PC-9 (cell line): ENCODE results near the gene CPA2.

Experiments used
- CTCF ChIP-seq: fragments of 200-600 bp; sonication (generic); conservative IDR thresholded peaks from 2 replicates; pipeline ENCODE4 v1.6.1; 2017; ENCODE audit warnings: mixed run types, antibody characterized with exemption, mild to moderate bottlenecking, moderate library complexity
- EZH2 ChIP-seq: fragments of 200-600 bp; sonication (generic); IDR thresholded peaks from 2 replicates; pipeline ENCODE4 v1.8.0; 2017; ENCODE audit warnings: antibody characterized with exemption, low read depth

- no peak for TF ChIP-seq CTCF
- no peak for TF ChIP-seq EZH2
These were observed 47.6 kb upstream of the CPA2 start for GRCh38 chr7:130218806-130219620.
